Measurements from ENCODE around the gene PCDHGB5.
"Not testable (repeated sequence)": the region's sequence is repeated elsewhere in the genome, so short reads cannot be mapped to it uniquely, and the experiment has no call there.

The PCDHGB5 gene

DNA sequence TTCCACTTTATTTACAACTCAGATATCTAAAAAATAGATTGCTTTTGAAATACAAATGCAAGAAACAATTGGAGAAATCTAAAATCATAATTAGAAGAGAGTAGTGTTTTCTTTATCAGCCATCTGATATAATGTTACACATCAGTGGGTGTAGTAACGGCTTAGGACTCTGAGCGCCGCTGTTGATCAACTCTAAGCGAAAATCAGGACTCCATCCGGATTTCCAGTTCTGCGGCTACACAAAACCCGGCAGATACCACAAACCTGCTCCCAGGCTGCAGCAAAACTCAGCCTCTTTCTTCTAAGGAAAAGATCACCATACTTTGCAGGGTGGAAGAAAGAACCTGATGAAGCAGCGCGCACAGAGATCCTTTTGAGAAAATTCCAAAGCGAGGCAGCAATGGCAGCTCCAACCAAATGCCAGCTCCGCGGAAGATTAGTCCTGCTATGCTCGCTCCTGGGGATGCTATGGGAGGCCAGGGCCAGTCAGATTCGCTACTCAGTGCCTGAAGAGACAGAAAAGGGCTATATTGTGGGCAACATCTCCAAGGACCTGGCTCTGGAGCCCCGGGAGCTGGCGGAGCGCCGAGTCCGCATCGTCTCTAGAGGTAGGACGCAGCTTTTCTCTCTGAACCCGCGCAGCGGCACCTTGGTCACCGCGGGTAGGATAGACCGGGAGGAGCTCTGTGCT, 5.0 kb downstream of the PCDHGB5 start, which contains the start of gene PCDHGA9:
PCDHGA9 (plus strand) TSS at position 226 of the 691 bp plus-strand sequence; CDS start at position 401, 175 bp downstream.
- no peak for DNase-seq (ENCODE audit: low read depth, low spot score)
- H3K4me3 ChIP-seq = no peak within 1 kb of the TSS
- H3K9ac ChIP-seq (ENCODE audit: insufficient read length) = no peak within 1 kb of the TSS
- no peaks in the 10 kb centered on the region for H3K36me3 ChIP-seq (ENCODE audit: insufficient read depth, low read length)
- no peaks in the 10 kb centered on the region for H3K9me3 ChIP-seq (ENCODE audit: low read depth, low read length)
- TF ChIP-seq POLR2AphosphoS5 (IDR thresholded peaks at IDR 0.05; ENCODE audit: borderline replicate concordance, low read depth, low read length) (no peak), EZH2 (IDR thresholded peaks at IDR 0.05) (no peak), FOXP2 (optimal IDR thresholded peaks at IDR 0.05; ENCODE audit: control extremely low read depth, extremely low read length, insufficient read depth) (no peak)
- no peak within 1 kb of the TSS for H3K27ac ChIP-seq

DNA sequence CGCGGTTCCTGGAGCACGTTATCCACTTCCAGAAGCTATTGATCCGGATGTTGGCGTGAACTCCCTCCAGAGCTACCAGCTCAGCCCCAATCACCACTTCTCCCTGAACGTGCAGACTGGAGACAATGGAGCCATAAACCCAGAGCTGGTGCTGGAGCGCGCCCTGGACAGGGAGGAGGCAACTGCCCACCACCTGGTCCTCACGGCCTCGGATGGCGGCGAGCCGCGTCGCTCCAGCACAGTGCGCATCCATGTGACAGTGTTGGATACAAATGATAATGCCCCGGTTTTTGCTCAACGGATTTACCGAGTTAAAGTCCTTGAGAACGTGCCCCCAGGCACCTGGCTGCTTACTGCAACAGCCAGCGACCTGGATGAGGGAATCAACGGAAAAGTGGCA, 5.6 kb downstream of the PCDHGB5 start:
- H3K4me3 ChIP-seq = no peak overlapping the region

GRCh38 chr5:141407790-141408505, 10.2 kb downstream of the PCDHGB5 start, which contains the start of gene PCDHGB6:
PCDHGB6 (plus strand) TSS chr5:141408021; CDS start chr5:141408203, 182 bp downstream.
- not testable (repeated sequence) for H3K9ac ChIP-seq (ENCODE audit: insufficient read length); H3K9me3 ChIP-seq (ENCODE audit: low read depth, low read length); H3K36me3 ChIP-seq (ENCODE audit: insufficient read depth, low read length); DNase-seq (ENCODE audit: low read depth, low spot score); H3K27ac ChIP-seq; H3K4me3 ChIP-seq

More for the DNA sequence above, 5.6 kb downstream of the PCDHGB5 start:
- H3K9ac ChIP-seq (ENCODE audit: insufficient read length) = no peak overlapping the region
- H3K27ac ChIP-seq = no peak overlapping the region
- TF ChIP-seq FOXP2 (optimal IDR thresholded peaks at IDR 0.05; ENCODE audit: control extremely low read depth, extremely low read length, insufficient read depth) (no peak), EZH2 (IDR thresholded peaks at IDR 0.05) (no peak), POLR2AphosphoS5 (IDR thresholded peaks at IDR 0.05; ENCODE audit: borderline replicate concordance, low read depth, low read length) (no peak)
- no peak for DNase-seq (ENCODE audit: low read depth, low spot score)
- H3K36me3 ChIP-seq (ENCODE audit: insufficient read depth, low read length) = no peaks in the 10 kb centered on the region
- no peaks in the 10 kb centered on the region for H3K9me3 ChIP-seq (ENCODE audit: low read depth, low read length)

- Histone ChIP-seq H3K9ac (ENCODE audit: insufficient read length) (no peak overlapping the region), H3K4me3 (no peak overlapping the region), H3K9me3 (ENCODE audit: low read depth, low read length) (no peaks in the 10 kb centered on the region), H3K36me3 (ENCODE audit: insufficient read depth, low read length) (no peaks in the 10 kb centered on the region), H3K27ac (no peak overlapping the region)
- no peak for TF ChIP-seq FOXP2 (optimal IDR thresholded peaks at IDR 0.05; ENCODE audit: control extremely low read depth, extremely low read length, insufficient read depth)
- TF ChIP-seq EZH2 (IDR thresholded peaks at IDR 0.05) = no peak
- TF ChIP-seq POLR2AphosphoS5 (IDR thresholded peaks at IDR 0.05; ENCODE audit: borderline replicate concordance, low read depth, low read length) = no peak
- no peak for DNase-seq (ENCODE audit: low read depth, low spot score)
Observed at GRCh38 chr5:141409598-141410306, 12.0 kb downstream of the PCDHGB5 start.

DNA sequence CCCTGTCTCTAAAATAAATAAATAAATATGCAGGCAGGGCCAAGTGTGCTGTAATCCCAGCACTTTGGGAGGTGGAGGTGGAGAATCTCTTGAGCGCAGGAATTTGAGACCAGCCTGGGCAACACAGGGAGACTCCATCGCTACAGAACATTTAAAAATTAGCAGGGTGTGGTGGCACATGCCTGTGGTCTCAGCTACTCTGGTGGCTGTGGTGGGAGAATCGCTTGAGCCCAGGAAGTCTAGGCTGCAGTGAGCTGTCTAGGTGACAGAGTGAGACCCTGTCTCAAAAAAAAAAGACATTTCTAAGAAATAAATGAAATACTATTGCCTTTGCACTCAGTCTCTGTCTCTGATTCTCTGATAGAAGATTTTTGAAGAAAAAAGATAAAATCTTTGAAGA, 13.8 kb downstream of the PCDHGB5 start:
- Histone ChIP-seq H3K9ac (ENCODE audit: insufficient read length) (no peak overlapping the region), H3K36me3 (ENCODE audit: insufficient read depth, low read length) (no peaks in the 10 kb centered on the region), H3K4me3 (no peak overlapping the region), H3K27ac (no peak overlapping the region), H3K9me3 (ENCODE audit: low read depth, low read length) (no peaks in the 10 kb centered on the region)
- no peak for DNase-seq (ENCODE audit: low read depth, low spot score)
- TF ChIP-seq EZH2 (IDR thresholded peaks at IDR 0.05) = no peak

- Histone ChIP-seq H3K9ac (ENCODE audit: insufficient read length) (no peak within 1 kb of the TSS), H3K27ac (no peak within 1 kb of the TSS), H3K4me3 (no peak within 1 kb of the TSS), H3K9me3 (ENCODE audit: low read depth, low read length) (no peaks in the 10 kb centered on the region), H3K36me3 (ENCODE audit: insufficient read depth, low read length) (no peaks in the 10 kb centered on the region)
- DNase-seq (ENCODE audit: low read depth, low spot score) = no peak
- TF ChIP-seq FOXP2 (optimal IDR thresholded peaks at IDR 0.05; ENCODE audit: control extremely low read depth, extremely low read length, insufficient read depth) (no peak), EZH2 (IDR thresholded peaks at IDR 0.05) (no peak), POLR2AphosphoS5 (IDR thresholded peaks at IDR 0.05; ENCODE audit: borderline replicate concordance, low read depth, low read length) (no peak)
Observed at GRCh38 chr5:141412854-141413539, 15.2 kb downstream of the PCDHGB5 start, which contains the start of gene PCDHGA10. PCDHGA10 (plus strand) TSS chr5:141412987; CDS start chr5:141413176, 189 bp downstream.

- DNase-seq (ENCODE audit: low read depth, low spot score) = no peak
- Histone ChIP-seq H3K9ac (ENCODE audit: insufficient read length) (no peak overlapping the region), H3K9me3 (ENCODE audit: low read depth, low read length) (no peaks in the 10 kb centered on the region), H3K36me3 (ENCODE audit: insufficient read depth, low read length) (no peaks in the 10 kb centered on the region), H3K27ac (no peak overlapping the region), H3K4me3 (no peak overlapping the region)
- no peak for TF ChIP-seq EZH2 (IDR thresholded peaks at IDR 0.05)
- TF ChIP-seq FOXP2 (optimal IDR thresholded peaks at IDR 0.05; ENCODE audit: control extremely low read depth, extremely low read length, insufficient read depth) = no peak
- no peak for TF ChIP-seq POLR2AphosphoS5 (IDR thresholded peaks at IDR 0.05; ENCODE audit: borderline replicate concordance, low read depth, low read length)
Observed at GRCh38 chr5:141413540-141414069, 15.9 kb downstream of the PCDHGB5 start.

DNA sequence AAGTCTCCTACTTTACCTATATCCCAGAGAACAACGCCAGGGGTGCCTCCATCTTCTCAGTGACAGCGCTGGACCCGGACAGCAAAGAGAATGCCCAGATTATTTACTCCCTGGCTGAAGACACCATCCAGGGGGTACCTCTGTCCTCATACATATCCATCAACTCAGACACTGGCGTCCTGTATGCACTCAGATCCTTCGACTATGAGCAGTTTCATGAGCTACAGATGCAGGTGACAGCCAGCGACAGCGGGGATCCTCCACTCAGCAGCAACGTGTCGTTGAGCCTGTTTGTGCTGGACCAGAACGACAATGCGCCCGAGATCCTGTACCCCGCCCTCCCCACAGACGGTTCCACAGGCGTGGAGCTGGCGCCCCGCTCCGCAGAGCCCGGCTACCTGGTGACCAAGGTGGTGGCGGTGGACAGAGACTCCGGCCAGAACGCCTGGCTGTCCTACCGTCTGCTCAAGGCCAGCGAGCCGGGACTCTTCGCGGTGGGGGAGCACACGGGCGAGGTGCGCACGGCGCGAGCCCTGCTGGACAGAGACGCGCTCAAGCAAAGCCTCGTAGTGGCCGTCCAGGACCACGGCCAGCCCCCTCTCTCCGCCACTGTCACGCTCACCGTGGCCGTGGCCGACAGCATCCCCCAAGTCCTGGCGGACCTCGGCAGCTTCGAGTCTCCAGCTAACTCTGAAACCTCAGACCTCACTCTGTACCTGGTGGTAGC, 17.0 kb downstream of the PCDHGB5 start:
- not testable (repeated sequence) for H3K27ac ChIP-seq; H3K9me3 ChIP-seq (ENCODE audit: low read depth, low read length); H3K36me3 ChIP-seq (ENCODE audit: insufficient read depth, low read length); H3K9ac ChIP-seq (ENCODE audit: insufficient read length); H3K4me3 ChIP-seq; DNase-seq (ENCODE audit: low read depth, low spot score)

DNA sequence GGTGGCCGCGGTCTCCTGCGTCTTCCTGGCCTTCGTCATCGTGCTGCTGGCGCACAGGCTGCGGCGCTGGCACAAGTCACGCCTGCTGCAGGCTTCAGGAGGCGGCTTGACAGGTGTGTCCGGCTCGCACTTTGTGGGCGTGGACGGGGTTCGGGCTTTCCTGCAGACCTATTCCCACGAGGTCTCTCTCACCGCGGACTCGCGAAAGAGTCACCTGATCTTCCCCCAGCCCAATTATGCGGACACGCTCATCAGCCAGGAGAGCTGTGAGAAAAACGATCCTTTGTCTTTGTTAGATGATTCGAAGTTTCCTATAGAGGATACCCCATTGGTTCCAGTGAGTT, 17.5 kb downstream of the PCDHGB5 start:
- H3K9me3 ChIP-seq (ENCODE audit: low read depth, low read length); H3K36me3 ChIP-seq (ENCODE audit: insufficient read depth, low read length); H3K9ac ChIP-seq (ENCODE audit: insufficient read length); H3K4me3 ChIP-seq; DNase-seq (ENCODE audit: low read depth, low spot score); H3K27ac ChIP-seq: not testable (repeated sequence)

- not testable (repeated sequence) for DNase-seq (ENCODE audit: low read depth, low spot score); H3K4me3 ChIP-seq; H3K27ac ChIP-seq; H3K9ac ChIP-seq (ENCODE audit: insufficient read length); H3K36me3 ChIP-seq (ENCODE audit: insufficient read depth, low read length); H3K9me3 ChIP-seq (ENCODE audit: low read depth, low read length)
Observed at GRCh38 chr5:141417494-141418172, 19.9 kb downstream of the PCDHGB5 start, which contains the start of gene PCDHGB7. PCDHGB7 (plus strand) TSS chr5:141417677; CDS start chr5:141417860, 183 bp downstream.
